Activated CD4-positive, CD25-positive, alpha-beta regulatory T cell (primary cell): ENCODE measurements around the gene SASH3.

Experiments used
- DNase-seq, 4 experiments: peaks; one replicate each; lab custom pipeline; 2025; lab: John Stamatoyannopoulos, UW

Gene SASH3

GRCh38 chrX:129783291-129783713 lies 3.6 kb downstream of the SASH3 start:
- DNase-seq = no peak

GRCh38 chrX:129784371-129784770 lies 4.6 kb downstream of the SASH3 start:
- no peak for DNase-seq

DNA sequence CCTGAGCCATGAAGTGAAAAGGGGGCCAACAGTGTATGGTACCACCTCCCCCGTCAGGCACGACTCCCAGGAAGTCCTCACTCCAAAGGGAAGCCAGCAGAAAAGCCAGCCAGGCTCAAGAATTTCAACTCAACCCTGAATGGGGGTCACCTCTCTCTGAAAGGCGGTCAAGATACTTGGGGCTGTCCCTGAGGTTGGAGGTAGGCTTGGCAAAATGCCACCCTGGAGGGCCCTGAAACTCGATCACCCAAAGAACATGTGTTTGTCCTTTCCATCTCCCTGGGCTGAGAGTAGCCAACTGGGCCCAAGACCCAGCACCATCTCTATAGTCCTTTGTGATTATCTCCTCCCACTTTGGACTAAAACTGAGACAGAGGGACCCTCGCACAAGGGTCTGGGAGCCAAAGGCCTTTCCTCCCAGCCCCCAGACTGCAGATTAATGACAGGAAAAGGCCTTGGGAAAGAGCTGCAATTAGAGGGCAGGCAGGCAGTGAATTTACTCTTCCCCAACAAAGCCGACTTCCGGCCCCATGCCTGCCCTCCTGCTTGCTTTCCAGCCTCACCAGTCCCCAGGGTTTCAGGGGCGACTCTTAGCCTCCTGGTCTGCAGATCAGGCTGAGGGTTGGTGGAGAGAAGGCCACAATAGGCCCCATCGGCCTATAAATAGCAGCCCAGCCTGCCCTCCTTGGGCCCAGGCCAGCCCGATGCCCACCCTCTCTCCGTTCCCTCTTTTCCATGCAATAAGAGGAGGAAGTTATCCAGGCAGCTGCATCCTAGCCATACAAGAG lies 5.6 kb downstream of the SASH3 start:
- DNase-seq = no peak

DNA sequence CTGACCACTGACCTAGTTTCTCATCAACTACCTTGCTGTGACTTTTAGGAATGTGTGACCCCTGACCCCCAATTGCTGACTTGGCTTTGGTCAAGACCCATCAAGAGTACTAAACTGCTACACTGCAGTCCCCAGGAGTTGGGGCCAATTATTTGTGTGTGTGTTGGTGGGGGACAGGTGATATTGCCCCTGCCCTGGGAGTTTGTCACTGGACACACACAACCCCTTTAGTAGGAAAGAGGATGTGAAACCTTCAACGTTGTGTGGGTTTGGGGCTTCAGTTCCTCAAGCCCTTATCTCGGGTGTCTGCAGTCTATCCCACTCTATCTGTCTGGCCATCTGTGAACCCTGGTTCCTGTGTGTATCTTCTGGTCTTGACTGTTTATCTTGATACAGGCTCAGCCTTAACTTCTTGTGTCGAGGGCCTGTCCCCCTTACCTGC lies 6.5 kb downstream of the SASH3 start:
- no peak for DNase-seq

GRCh38 chrX:129787336-129788055 lies 7.7 kb downstream of the SASH3 start:
- DNase-seq = no peak

DNA sequence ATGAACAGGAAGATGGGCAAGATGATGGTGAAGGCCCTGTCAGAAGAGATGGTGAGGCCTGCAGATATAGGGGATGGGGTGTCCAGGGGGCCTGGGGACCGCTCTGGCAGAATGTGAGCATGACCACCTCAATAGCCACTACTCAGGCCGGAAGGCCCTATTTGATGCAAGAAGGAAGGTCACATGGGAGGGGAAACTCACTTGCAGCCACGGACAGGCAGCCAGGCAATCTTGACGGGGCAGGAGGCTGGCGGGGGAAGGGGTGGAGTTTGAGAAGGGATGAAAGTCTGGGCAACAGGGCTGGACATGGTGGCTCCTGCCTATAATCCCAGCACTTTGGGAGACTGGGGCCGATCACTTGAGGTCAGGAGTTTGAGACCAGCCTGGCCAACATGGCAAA lies 8.8 kb downstream of the SASH3 start:
- DNase-seq = no peak

GRCh38 chrX:129790146-129790545 lies 10.4 kb downstream of the SASH3 start:
- DNase-seq = no peak

DNA sequence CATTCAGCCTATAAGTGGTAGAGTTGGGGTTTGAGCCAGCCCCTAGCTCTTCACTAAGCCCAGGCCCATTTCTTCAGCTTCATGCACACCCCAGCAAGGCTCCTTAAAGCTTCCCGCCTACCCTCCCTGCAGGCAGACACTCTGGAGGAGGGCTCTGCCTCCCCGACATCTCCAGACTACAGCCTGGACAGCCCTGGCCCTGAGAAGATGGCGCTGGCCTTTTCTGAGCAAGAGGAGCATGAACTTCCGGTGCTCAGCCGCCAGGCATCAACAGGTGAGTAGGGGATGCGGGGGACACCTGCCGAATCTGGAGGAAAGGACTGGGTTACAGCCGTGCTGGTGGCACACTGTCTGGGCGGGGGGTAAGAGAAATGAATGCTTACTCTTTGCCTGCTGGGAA lies 11.1 kb downstream of the SASH3 start:
- DNase-seq = no peak

- no peak for DNase-seq
Observed at GRCh38 chrX:129791336-129791735, 11.6 kb downstream of the SASH3 start.

- DNase-seq = no peak
Observed at GRCh38 chrX:129791961-129792570, 12.3 kb downstream of the SASH3 start.

DNA sequence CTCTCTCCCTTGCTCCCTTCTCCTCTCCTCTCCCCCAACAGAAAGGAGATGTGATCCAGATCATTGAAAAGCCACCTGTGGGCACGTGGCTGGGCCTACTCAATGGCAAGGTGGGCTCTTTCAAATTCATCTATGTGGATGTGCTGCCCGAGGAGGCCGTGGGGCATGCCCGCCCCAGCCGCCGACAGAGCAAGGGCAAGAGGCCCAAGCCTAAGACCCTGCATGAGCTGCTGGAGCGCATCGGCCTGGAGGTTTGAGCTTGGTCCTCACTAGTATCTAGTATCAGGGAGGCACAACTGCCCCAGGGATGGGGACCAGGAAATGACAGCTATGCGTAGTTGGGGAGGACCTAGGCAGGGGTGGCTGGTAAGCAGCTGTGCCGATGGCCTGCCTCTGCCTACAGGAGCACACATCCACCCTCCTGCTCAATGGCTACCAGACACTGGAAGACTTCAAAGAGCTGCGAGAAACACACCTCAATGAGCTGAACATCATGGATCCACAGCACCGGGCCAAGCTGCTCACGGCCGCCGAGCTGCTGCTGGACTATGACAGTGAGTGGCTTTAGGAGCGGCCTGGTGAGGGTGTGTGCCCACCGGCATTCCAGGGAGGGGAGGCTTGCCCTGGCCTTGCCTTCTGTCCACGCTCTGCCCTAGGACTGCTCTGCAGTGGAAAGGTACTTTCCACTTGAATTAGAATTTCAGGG lies 13.0 kb downstream of the SASH3 start:
- no peak for DNase-seq

GRCh38 chrX:129793604-129794191 lies 13.9 kb downstream of the SASH3 start:
- no peak for DNase-seq

DNA sequence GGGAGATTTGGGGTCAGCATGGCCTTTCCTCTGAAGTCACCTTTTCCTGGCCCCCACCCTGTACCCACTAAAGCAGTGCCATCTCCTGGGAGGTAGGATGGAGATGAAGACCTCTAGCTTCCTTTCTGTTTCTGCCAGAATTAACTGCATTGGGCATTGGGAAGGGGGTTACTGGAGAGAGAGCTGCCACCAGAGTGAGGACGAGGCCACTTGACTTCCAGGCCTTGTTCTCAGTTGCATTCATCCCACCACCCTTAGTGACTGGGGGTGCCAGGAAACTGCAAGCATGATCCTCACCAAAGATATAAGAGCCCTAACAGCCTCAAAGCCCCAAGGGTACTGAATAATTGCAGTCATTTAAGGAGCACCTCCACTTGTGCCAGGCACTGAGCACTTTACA lies 15.8 kb downstream of the SASH3 start:
- DNase-seq = no peak

- no peak for DNase-seq
Observed at GRCh38 chrX:129797251-129797906, 17.6 kb downstream of the SASH3 start.

DNA sequence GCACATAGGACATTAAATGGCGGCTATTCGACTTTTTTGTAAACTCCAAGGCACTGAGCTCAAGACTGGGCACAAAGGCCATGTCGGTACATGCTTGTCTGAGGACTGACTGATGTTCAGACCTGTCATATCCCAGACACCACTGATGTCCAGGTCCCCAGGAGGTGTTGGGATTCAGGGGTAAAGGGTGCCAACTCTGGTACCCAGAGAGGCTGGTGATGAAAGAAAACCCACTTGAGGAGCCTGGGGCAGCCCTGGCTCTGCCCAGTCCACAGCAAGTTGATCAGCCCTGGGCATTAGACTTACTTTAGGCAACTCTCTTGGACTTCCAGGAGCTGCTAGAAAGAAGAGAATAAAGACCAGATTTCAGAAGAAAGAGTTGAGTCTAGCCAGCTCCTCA lies 18.7 kb downstream of the SASH3 start:
- DNase-seq = no peak

DNA sequence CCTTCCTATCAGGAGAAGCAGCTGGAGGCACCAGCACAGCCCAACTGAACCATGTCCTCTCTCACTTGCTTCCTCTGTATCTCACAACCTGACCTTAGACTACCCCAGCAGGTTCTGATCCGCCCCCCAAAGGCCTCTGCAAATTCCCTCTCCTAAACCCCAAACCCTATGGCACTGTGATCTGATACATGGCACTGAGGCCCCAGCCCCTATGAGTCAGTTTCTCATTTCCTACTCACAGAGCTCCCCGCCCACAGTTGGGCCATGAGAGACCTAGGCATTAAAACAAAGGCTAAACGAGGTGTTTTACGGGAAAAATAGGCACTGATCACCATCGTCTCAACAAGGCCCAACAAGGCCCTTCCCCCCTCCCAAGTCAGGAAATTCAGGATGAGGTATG lies 19.1 kb downstream of the SASH3 start:
- DNase-seq = peak in 2 of 4 experiments; percentile 2 to 3

GRCh38 chrX:129800186-129800585 lies 20.4 kb downstream of the SASH3 start:
- DNase-seq = no peak

DNA sequence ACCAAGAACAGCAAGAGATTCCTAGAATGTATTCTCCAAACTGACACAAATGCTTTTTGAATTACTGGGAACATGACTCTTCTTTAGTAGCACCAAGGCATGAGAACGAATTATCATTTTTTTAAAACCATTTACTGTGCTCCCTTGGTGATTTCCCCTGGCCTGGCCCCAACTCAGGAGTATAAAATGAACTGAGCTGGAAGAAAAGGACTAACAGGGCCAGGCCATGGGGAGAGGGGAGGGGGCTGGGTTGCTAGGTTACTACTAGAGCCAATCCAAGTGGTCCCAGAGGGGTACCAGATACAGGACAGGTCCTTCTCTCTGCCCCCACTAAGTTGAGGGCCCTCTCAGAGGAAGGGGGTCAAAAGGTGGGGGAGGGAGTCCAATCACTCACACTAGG lies 23.1 kb downstream of the SASH3 start:
- DNase-seq = no peak

DNA sequence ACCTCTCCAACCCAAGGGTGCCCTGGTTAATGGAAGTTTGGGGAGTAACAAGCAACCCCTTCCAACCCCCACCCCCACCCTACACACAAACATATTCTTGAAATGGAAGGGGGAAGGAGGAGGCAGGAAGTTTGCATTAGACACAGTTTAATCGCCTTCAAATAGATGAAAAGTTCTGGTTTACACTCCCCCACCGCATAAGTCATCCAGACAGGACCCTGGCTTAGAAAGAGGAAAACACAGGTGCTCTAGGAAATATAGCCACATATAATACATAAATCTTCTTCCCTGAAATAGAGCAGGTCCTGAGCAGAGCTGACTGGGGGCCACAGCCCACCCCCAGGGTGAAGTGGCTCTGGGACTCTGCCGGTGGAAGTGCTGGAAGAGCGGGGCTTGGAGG lies 25.1 kb downstream of the SASH3 start:
- DNase-seq = no peak

DNA sequence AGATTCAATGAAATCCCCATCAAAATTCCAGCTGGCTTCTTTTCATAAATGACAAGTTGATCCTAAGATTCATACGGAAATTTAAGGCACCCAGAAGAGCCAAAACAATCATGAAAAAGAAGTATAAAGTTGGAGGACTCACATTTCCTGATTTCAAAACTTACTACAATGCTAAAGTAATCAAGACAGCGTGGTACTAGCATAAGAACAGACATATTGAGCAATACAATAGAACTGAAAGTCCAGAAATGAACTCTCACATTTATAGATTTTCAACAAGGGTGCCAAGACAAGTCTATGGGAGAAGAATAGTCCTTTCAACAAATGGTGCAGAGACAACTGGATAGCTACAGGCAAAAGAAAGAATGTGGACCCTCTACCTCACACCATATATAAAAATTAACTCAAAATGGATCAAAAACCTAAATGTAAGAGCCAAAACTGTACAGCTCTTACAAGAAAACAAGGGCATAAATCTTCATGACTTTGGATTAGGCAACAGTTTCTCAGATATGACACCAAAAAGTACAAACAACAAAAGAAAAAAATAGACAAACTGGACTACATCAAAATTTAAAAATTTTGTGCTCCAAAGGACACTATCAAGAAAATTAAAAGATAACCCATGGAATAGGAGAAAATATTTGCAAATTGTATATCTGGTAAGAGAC lies 28.5 kb downstream of the SASH3 start:
- no peak for DNase-seq
